GM12874 (cell line): ENCODE measurements around the gene BMPR2.

Experiments
- CTCF ChIP-seq: IDR thresholded peaks from 2 replicates; pipeline ENCODE4 v1.5.1; 2011; ENCODE audit warnings: low read depth, mild to moderate bottlenecking, control low read depth, low read length, moderate library complexity; ENCODE audit not compliant: insufficient read depth

The BMPR2 gene

DNA sequence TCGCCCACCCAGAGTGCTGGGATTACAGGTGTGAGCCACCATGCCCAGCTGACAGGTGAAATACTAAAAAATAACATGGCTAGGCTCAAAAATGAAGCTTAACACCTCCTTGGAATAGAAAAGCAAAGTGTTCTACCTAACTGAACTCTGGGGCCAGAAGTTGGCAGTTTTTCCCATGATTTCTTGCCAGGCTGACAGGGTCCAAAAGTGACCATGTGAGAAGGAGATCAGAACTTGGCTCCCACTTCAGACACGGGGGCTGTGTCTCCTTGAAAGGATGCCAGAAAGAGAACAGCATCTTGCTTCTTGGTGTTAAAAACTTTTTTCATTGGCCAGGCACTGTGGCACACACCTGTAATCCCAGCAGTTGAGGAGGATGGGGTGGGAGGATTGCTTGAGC, 47.0 kb downstream of the BMPR2 start:
- no peak for TF ChIP-seq CTCF

DNA sequence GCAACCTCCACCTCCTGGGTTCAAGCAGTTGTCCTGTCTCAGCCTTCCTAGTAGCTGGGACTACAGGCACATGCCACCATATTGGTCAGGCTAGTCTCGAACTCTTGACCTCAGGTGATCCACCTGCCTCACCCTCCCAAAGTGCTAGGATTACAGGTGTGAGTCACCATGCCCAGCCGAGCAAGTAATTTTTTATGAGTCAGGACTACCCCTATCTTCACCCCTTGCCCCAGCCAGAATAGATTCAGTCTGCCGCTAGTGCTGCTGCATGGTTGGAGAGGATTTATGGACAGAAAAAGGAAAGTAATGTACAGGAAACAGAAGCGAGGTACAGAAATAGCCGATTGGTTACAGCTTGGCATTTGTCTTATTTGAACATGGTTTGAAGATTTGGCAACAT, 48.9 kb downstream of the BMPR2 start:
- no peak for TF ChIP-seq CTCF

GRCh38 chr2:202426751-202427150, 50.6 kb downstream of the BMPR2 start:
- TF ChIP-seq CTCF, result no peak

DNA sequence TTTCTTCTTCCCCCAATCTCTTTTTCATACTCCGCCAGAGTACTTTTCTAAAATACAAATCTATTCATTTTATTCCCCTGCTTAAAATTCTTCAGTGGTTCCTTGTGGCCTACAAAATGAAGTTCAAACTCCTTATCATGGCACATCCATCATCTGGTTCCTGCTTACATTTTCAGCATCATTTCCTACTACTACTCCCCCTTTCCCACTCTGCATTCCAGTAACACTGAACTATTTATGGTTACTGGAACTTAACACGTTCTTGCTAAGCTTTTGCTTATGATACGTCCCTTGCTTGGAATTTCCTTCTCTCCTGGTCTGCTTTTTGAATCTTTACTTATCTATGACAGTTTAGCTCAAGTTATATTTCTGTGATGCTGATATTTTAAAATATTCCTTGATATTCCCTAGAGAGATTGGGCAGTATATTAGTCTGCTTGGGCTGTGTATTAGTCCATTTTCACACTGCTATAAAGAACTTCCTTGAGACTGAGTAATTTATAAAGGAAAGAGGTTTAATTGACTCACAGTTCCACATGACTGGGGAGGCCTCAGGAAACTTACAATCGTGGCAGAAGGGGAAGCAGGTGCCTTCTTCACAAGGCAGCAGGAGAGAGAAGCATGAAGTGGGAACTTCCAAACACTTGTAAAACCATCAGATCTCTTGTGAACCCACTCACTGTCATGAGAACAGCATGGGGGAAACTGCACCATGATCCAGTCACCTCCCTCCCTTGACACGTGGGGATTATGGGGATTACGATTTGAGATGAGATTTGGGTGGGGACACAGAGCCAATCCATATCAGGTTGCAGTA, 53.2 kb downstream of the BMPR2 start:
- no peak for TF ChIP-seq CTCF

DNA sequence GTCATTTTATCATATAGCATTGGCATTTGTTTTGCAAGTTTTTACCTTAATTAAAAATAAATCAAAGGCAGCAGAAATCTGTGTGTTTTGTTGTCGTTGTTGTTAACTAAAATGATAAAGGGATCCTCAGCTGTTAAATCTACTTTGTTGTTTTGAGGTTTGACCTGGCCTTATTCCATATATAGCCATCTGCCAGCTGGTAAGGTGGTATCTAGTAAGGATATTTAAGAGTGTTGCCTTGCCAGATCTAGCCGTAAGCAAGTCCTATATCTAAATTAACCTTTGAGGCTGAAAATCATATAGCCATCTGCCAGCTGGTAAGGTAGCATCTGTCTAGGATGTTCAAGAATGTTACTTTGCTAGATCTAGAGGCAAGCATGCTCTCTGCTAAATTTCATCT, 56.6 kb downstream of the BMPR2 start:
- TF ChIP-seq CTCF, result no peak

GRCh38 chr2:202434472-202434871, 58.3 kb downstream of the BMPR2 start:
- TF ChIP-seq CTCF, result no peak

- no peak for TF ChIP-seq CTCF
Measured at GRCh38 chr2:202436626-202437025, 60.5 kb downstream of the BMPR2 start.
